GM12878 (cell line): Measurements from ENCODE around the gene GSK3A. TPM values are rescaled to one million over a fixed set of nuclear protein-coding genes. Genes with fewer than 3 reads are reported as not detected.

Experiments
- BRCA1 ChIP-seq: IDR thresholded peaks from 2 replicates; pipeline ENCODE4 v1.6.1; 2011; ENCODE audit warnings: low read depth, low read length, improper control_type of control experiment
- CBFB ChIP-seq: IDR thresholded peaks from 2 replicates; pipeline ENCODE4 v1.6.1; 2016; ENCODE audit warnings: antibody characterized with exemption, low read depth
- CHD1 ChIP-seq: IDR thresholded peaks from 2 replicates; pipeline ENCODE4 v1.6.1; 2012; ENCODE audit warnings: low read depth, low read length, improper control_type of control experiment
- CREM ChIP-seq: IDR thresholded peaks from 2 replicates; pipeline ENCODE4 v1.6.1; 2014; ENCODE audit warnings: antibody characterized with exemption, low read depth
- EED ChIP-seq: sonication (generic); IDR thresholded peaks from 2 replicates; pipeline ENCODE4 v1.6.1; 2016; ENCODE audit warnings: antibody characterized with exemption, low read depth
- HCFC1 ChIP-seq: fragments of 150-350 bp; IDR thresholded peaks from 2 replicates; pipeline ENCODE4 v1.6.1; 2014; ENCODE audit warnings: low read length
- HDAC6 ChIP-seq: fragments of 200-600 bp; sonication (generic); IDR thresholded peaks from one replicate; pipeline ENCODE4 v1.8.0; 2017; ENCODE audit warnings: antibody characterized with exemption; ENCODE audit not compliant: unreplicated experiment
- HDGF ChIP-seq: fragments of 450-650 bp; IDR thresholded peaks from 2 replicates; pipeline ENCODE4 v1.6.1; 2016; ENCODE audit warnings: antibody characterized with exemption
- NR2C2 ChIP-seq: IDR thresholded peaks from 2 replicates; pipeline ENCODE4 v1.6.1; 2011; ENCODE audit warnings: borderline replicate concordance, low read depth; ENCODE audit not compliant: control insufficient read depth, insufficient read length
- NR2F1 ChIP-seq: fragments of 450-650 bp; conservative IDR thresholded peaks from 2 replicates; pipeline ENCODE4 v1.6.1; 2017; ENCODE audit warnings: mild to moderate bottlenecking
- RCOR1 ChIP-seq: conservative IDR thresholded peaks from 2 replicates; pipeline ENCODE4 v1.6.1; 2012; ENCODE audit warnings: low read depth, low read length, improper control_type of control experiment
- RELA ChIP-seq: fragments of 450-650 bp; IDR thresholded peaks from 2 replicates; pipeline ENCODE4 v1.8.0; 2014; ENCODE audit warnings: borderline replicate concordance; ENCODE audit not compliant: partially characterized antibody
- polyA plus RNA-seq, 11 experiments: library from polyadenylated mRNA; depleted of rRNA in 4 of 11; unstranded in 6 of 11; stranded (reverse) in 5 of 11; fragments of >200 nt; fragmentation: Nextera tagmentation in 4 of 11; fragmentation: Illumina TruSeq in 1 of 11; extraction: Ambion mirVana in 4 of 11; extraction: Trizol in 1 of 11; gene quantifications; 1 replicate in 1 of 11; 2 replicates in 10 of 11; pipeline versions ENCODE4 v1.2.1 to v1.2.3, GENCODE V29; 2011 to 2016; ENCODE audit warnings: inconsistent platforms in 2 of 11, missing spikeins in 2 of 11, low read depth in 1 of 11
- total RNA-seq, 4 experiments: library from RNA; depleted of rRNA in 3 of 4; stranded (reverse); fragments of >200 nt in 3 of 4; fragmentation: Illumina TruSeq in 1 of 4; extraction: Trizol in 1 of 4; gene quantifications; 2 replicates each; pipeline versions ENCODE4 v1.2.1 to v1.2.3, GENCODE V29; 2013 to 2021
- TF ChIP-seq, protein P1 (sequence below): IDR thresholded peaks from 2 replicates; pipeline ENCODE4 v1.6.1; 2012; ENCODE audit warnings: low read depth, low read length, improper control_type of control experiment
- TF ChIP-seq, protein P2 (sequence below): fragments of 450-650 bp; IDR thresholded peaks from 2 replicates; pipeline ENCODE4 v1.6.1; 2017; ENCODE audit warnings: mild to moderate bottlenecking, moderate library complexity
- TF ChIP-seq, protein P3 (sequence below): fragments of 450-650 bp; IDR thresholded peaks from 2 replicates; pipeline ENCODE4 v1.6.1; 2017; ENCODE audit warnings: antibody characterized with exemption, mild to moderate bottlenecking, moderate library complexity
- TF ChIP-seq, protein P4 (sequence below): fragments of 450-650 bp; IDR thresholded peaks from 2 replicates; pipeline ENCODE4 v1.6.1; 2016; ENCODE audit warnings: mild to moderate bottlenecking
- TF ChIP-seq, protein P5 (sequence below): fragments of 450-650 bp; IDR thresholded peaks from 2 replicates; pipeline ENCODE4 v1.6.1; 2018; ENCODE audit warnings: mild to moderate bottlenecking, low read depth, moderate library complexity; ENCODE audit not compliant: partially characterized antibody

Gene GSK3A
- total and polyA plus RNA-seq, 10 of the 15 experiments (the other 5 are each of a cell fraction or from before 2014, with no cell fraction given) = 1.00 to 47.9 (median 15.2) TPM

DNA sequence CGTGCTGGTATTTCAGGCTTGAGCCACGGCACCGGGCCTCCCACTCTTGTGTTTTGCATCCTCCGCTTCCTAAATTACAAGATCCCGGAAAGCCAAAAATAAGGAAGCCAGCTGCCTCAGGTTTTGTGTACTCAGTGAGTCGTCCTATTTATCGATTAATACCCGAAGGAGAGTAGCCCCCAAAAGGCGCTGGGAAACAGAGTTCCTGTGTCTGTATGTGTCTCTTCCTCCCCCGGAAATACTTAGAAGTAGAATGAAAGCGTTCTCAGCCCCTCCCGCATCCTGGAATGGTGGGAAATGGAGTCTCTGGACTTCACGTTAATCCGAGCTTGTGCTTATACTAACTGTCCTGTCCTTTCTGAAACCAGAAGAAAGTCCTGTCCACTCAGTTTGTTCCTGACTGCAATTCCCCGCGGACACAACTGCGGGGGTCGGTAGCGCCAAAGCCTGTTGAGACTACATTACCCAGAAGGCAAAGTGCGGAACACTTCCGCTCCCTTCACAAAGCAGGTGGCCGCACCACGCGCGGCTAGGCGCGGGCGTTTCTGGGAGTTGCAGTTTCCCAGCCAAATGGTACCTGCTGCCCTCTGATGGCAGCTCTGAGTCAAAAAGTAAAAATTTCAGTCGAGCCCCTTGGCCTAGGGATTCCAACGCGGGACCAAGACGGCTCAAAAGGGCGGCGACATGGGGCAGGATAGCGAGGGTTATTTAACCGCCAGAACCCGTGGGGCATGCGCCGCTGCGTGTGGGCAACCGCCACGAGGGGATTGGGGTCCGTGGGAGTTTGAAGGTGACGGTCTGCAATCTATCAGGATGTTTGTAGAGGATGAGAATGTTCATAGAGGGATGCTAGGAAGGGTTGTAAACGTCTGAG, 2.2 kb upstream of the GSK3A start (continued):
- TF ChIP-seq, protein P1, sequence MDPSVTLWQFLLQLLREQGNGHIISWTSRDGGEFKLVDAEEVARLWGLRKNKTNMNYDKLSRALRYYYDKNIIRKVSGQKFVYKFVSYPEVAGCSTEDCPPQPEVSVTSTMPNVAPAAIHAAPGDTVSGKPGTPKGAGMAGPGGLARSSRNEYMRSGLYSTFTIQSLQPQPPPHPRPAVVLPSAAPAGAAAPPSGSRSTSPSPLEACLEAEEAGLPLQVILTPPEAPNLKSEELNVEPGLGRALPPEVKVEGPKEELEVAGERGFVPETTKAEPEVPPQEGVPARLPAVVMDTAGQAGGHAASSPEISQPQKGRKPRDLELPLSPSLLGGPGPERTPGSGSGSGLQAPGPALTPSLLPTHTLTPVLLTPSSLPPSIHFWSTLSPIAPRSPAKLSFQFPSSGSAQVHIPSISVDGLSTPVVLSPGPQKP = peak; percentile 91
- TF ChIP-seq RELA (peak; percentile 21), HCFC1 (peak; percentile 99), BRCA1 (no peak), CHD1 (no peak), HDGF (no peak), NR2C2 (no peak), HDAC6 (no peak), CBFB (0 out of 2 replicates have a peak, but pooled peaks have one; percentile 58), NR2F1 (0 out of 2 replicates have a peak, but pooled peaks have one; percentile 21), CREM (peak; percentile 96), RCOR1 (0 out of 2 replicates have a peak, but pooled peaks have one; percentile 53), EED (no peak)
- TF ChIP-seq, protein P2, sequence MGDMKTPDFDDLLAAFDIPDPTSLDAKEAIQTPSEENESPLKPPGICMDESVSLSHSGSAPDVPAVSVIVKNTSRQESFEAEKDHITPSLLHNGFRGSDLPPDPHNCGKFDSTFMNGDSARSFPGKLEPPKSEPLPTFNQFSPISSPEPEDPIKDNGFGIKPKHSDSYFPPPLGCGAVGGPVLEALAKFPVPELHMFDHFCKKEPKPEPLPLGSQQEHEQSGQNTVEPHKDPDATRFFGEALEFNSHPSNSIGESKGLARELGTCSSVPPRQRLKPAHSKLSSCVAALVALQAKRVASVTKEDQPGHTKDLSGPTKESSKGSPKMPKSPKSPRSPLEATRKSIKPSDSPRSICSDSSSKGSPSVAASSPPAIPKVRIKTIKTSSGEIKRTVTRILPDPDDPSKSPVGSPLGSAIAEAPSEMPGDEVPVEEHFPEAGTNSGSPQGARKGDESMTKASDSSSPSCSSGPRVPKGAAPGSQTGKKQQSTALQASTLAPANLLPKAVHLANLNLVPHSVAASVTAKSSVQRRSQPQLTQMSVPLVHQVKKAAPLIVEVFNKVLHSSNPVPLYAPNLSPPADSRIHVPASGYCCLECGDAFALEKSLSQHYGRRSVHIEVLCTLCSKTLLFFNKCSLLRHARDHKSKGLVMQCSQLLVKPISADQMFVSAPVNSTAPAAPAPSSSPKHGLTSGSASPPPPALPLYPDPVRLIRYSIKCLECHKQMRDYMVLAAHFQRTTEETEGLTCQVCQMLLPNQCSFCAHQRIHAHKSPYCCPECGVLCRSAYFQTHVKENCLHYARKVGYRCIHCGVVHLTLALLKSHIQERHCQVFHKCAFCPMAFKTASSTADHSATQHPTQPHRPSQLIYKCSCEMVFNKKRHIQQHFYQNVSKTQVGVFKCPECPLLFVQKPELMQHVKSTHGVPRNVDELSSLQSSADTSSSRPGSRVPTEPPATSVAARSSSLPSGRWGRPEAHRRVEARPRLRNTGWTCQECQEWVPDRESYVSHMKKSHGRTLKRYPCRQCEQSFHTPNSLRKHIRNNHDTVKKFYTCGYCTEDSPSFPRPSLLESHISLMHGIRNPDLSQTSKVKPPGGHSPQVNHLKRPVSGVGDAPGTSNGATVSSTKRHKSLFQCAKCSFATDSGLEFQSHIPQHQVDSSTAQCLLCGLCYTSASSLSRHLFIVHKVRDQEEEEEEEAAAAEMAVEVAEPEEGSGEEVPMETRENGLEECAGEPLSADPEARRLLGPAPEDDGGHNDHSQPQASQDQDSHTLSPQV = no peak
- TF ChIP-seq, protein P3, sequence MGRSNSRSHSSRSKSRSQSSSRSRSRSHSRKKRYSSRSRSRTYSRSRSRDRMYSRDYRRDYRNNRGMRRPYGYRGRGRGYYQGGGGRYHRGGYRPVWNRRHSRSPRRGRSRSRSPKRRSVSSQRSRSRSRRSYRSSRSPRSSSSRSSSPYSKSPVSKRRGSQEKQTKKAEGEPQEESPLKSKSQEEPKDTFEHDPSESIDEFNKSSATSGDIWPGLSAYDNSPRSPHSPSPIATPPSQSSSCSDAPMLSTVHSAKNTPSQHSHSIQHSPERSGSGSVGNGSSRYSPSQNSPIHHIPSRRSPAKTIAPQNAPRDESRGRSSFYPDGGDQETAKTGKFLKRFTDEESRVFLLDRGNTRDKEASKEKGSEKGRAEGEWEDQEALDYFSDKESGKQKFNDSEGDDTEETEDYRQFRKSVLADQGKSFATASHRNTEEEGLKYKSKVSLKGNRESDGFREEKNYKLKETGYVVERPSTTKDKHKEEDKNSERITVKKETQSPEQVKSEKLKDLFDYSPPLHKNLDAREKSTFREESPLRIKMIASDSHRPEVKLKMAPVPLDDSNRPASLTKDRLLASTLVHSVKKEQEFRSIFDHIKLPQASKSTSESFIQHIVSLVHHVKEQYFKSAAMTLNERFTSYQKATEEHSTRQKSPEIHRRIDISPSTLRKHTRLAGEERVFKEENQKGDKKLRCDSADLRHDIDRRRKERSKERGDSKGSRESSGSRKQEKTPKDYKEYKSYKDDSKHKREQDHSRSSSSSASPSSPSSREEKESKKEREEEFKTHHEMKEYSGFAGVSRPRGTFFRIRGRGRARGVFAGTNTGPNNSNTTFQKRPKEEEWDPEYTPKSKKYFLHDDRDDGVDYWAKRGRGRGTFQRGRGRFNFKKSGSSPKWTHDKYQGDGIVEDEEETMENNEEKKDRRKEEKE = no peak
- TF ChIP-seq, protein P4, sequence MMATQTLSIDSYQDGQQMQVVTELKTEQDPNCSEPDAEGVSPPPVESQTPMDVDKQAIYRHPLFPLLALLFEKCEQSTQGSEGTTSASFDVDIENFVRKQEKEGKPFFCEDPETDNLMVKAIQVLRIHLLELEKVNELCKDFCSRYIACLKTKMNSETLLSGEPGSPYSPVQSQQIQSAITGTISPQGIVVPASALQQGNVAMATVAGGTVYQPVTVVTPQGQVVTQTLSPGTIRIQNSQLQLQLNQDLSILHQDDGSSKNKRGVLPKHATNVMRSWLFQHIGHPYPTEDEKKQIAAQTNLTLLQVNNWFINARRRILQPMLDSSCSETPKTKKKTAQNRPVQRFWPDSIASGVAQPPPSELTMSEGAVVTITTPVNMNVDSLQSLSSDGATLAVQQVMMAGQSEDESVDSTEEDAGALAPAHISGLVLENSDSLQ = peak; percentile 31; the same call in 1 of the 2 replicates
- TF ChIP-seq, protein P5, sequence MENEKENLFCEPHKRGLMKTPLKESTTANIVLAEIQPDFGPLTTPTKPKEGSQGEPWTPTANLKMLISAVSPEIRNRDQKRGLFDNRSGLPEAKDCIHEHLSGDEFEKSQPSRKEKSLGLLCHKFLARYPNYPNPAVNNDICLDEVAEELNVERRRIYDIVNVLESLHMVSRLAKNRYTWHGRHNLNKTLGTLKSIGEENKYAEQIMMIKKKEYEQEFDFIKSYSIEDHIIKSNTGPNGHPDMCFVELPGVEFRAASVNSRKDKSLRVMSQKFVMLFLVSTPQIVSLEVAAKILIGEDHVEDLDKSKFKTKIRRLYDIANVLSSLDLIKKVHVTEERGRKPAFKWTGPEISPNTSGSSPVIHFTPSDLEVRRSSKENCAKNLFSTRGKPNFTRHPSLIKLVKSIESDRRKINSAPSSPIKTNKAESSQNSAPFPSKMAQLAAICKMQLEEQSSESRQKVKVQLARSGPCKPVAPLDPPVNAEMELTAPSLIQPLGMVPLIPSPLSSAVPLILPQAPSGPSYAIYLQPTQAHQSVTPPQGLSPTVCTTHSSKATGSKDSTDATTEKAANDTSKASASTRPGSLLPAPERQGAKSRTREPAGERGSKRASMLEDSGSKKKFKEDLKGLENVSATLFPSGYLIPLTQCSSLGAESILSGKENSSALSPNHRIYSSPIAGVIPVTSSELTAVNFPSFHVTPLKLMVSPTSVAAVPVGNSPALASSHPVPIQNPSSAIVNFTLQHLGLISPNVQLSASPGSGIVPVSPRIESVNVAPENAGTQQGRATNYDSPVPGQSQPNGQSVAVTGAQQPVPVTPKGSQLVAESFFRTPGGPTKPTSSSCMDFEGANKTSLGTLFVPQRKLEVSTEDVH = peak; percentile 88
